HG03039 (cell line): Measurements from ENCODE around the gene CYP46A1.

Experiments used
- ATAC-seq: cut with Tn5 transposase; IDR thresholded peaks from one replicate; pipeline ENCODE4 v1.9.1; 2021; ENCODE audit warnings: mild to moderate bottlenecking, moderate library complexity; ENCODE audit not compliant: unreplicated experiment

CYP46A1 gene

GRCh38 chr14:99672506-99673304, 11.4 kb upstream of the CYP46A1 start:
- ATAC-seq: no peak

GRCh38 chr14:99673305-99674063, 10.6 kb upstream of the CYP46A1 start:
- ATAC-seq: no peak

GRCh38 chr14:99674064-99674650, 9.9 kb upstream of the CYP46A1 start:
- no peak for ATAC-seq

- ATAC-seq: no peak
Observed at GRCh38 chr14:99674776-99675381, 9.2 kb upstream of the CYP46A1 start.

- no peak for ATAC-seq
Observed at GRCh38 chr14:99675382-99675835, 8.7 kb upstream of the CYP46A1 start.

GRCh38 chr14:99675951-99676350, 8.1 kb upstream of the CYP46A1 start:
- no peak for ATAC-seq

GRCh38 chr14:99676657-99677056, 7.4 kb upstream of the CYP46A1 start:
- ATAC-seq: no peak

GRCh38 chr14:99677231-99678140, 6.6 kb upstream of the CYP46A1 start:
- no peak for ATAC-seq

- ATAC-seq: no peak
Observed at GRCh38 chr14:99678198-99678597, 5.9 kb upstream of the CYP46A1 start.

- ATAC-seq: no peak
Observed at GRCh38 chr14:99679111-99679510, 5.0 kb upstream of the CYP46A1 start.

GRCh38 chr14:99679543-99679942, 4.6 kb upstream of the CYP46A1 start:
- ATAC-seq: no peak

GRCh38 chr14:99679996-99680395, 4.1 kb upstream of the CYP46A1 start:
- no peak for ATAC-seq

- no peak for ATAC-seq
Observed at GRCh38 chr14:99681101-99681831, 2.8 kb upstream of the CYP46A1 start.

GRCh38 chr14:99681832-99682148, 2.3 kb upstream of the CYP46A1 start:
- ATAC-seq: no peak

GRCh38 chr14:99682809-99683618, 1.1 kb upstream of the CYP46A1 start:
- no peak for ATAC-seq

- ATAC-seq: peak; percentile 19
Observed at GRCh38 chr14:99684410-99684934, 374 bp downstream of the CYP46A1 start.

- ATAC-seq: no peak
Observed at GRCh38 chr14:99685151-99685591, 1.1 kb downstream of the CYP46A1 start.

- no peak for ATAC-seq
Observed at GRCh38 chr14:99685596-99685995, 1.5 kb downstream of the CYP46A1 start.
